Adipose tissue (tissue), 3 donors: ENCODE data around the gene RRM2. TPM values are rescaled to one million over a fixed set of nuclear protein-coding genes. Genes with fewer than 3 reads are reported as not detected.
"Not testable (repeated sequence)": the region's sequence is repeated elsewhere in the genome, so short reads cannot be mapped to it uniquely, and the experiment has no call there.

Experiments used
- H3K27ac ChIP-seq: one replicate; pipeline ENCODE4 v1.5.1; 2013; ENCODE audit warnings: low read depth, low read length
- WGBS, 3 donors: extraction: QIAGEN DNeasy Blood & Tissue Kit; methylation state at CpG; one replicate each; pipeline ENCODE4 v1.1.7; 2013; 5-methylcytosine and 5-hydroxymethylcytosine counted together
- polyA plus RNA-seq, 3 donors: library from polyadenylated mRNA; stranded (reverse); fragments of 200-250 nt; gene quantifications; one replicate each; pipeline ENCODE4 v1.2.3, GENCODE V29; 2013
- donor health status: healthy with polysubstance abuse.
- donor health status: Bipolar disorder and iron deficiency.
- donor health status: healthy.

Gene RRM2
- polyA plus RNA-seq, 3 donors: 0.45 to 4.8 (median 0.83) TPM

DNA sequence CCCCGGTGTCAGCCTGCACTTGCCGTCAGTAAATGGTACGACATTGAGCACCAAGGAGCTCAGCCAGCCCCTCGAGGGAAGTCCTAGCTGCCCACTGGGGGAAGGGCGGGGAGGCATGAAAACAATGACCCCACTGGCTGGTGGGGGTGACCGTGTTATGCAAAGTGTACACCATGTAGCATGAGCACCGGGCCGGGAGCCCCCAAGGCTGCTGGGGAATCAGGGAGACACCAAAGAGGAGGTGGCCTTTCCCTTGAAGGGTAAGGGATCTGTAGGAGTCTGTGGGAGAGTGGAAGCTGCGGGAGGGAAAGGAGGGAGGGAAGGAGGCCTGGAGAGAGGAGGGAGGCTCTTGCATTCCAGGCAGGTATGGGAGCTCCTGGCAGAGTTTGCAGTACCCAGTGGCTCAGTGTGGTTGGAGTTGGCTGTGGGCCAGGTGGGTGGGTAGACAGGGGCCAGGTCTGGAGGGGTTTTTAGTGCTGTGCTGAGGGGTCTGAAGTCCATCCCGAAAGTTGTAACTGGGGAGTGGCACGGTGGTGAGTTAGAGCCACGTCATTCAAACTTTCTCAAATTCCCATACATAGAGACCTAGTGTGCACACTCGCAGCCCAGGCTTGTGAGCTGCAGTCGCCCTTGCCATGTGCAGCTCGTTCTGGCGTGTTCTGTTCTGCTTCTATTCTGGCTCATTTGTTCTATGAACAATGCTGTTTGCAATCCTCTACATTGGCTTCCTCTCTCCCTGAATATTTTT, 22.4 kb downstream of the RRM2 start:
- H3K27ac ChIP-seq: no peak overlapping the region

GRCh38 chr2:10145519-10146357, 23.2 kb downstream of the RRM2 start:
- 78 to 93% (median 88%) methylated on average over 13 of the region's 13 CpGs for WGBS, 3 donors
- H3K27ac ChIP-seq: no peak overlapping the region

More for the DNA sequence above, 22.4 kb downstream of the RRM2 start:
- 89 to 90% (median 89%) methylated on average over 16 of the region's 16 CpGs for WGBS, 3 donors

DNA sequence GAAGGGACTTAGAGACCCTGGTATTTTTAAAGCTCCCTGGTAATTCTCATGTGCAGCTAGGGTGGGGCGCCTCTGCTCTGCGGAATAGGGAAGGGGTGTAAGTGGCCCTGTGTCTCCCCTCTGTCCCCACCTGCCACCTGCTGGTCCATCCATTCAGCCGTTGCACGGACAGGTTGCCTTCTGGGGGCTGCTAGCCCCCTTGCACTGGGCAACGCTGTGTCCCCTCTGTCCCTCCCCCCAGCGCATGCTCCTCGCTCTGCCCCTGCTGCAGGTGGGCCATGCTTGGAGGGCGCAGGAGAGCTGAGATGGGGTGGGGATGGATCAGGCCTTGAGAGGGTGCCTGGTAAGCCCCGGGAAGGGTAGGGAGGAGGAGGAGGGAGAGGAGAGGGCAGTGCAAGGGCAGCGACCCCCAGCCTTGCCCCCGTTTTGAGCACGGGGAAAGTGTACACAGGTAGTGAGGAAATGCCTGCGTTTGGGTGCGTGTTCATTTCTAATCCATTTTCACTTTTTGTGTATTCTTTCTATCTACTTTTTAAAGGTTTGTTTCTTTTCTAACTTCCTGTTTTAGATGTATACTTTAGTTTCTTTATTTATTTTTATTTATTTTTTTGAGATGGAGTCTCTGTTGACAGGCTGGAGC, 23.9 kb downstream of the RRM2 start:
- 88 to 94% (median 89%) methylated on average over 13 to 14 of the region's 14 CpGs for WGBS, 3 donors

DNA sequence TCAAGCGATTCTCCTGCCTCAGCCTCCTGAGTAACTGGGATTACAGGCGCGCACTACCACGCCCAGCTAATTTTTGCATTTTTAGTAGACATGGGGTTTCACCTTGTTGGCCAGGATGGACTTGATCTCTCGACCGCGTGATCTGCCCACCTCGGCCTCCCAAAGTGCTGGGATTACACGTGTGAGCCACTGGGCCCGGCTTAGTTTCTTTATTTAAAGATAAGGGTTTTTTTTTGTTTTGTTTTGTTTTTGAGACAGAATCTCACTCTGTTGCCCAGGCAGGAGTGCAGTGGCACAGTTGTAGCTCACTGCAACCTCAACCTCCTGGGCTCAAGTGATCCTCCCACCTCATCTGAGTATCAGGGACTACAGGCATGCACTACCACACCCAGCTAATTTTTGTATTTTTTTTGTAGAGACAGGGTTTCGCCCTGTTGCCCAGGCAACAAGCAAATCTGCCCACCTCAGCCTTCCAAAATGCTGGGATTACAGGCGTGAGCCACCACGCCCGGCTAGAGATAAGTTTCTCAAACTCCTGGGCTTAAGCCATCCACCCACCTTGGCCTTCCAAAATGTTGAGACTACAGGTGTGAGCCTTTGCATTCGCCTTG, 24.6 kb downstream of the RRM2 start:
- not testable (repeated sequence) for H3K27ac ChIP-seq
- 90 to 94% (median 94%) methylated on average over 15 of the region's 15 CpGs for WGBS, 3 donors

More for the DNA sequence above, 23.9 kb downstream of the RRM2 start:
- no peak overlapping the region for H3K27ac ChIP-seq

DNA sequence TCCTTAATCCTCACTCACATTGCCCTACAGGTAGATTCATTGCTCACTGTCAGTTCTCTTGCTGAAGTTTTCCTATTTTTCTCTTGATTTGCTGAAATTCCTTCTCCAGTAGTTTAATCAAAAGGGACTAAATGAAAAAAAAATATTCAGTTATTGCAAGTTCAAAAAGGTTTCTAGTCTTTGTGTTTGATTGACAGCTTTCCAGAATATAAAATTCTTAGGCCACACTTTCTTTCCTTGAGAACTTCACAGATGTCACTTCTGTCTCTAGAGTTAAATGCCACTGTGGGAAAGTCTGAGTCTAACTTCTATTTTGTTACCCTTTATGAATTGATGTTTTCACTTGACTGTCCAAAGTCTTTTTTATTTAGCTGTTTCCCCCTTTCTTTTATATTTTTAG, 25.7 kb downstream of the RRM2 start:
- H3K27ac ChIP-seq: no peak overlapping the region

GRCh38 chr2:10149635-10150034, 27.1 kb downstream of the RRM2 start:
- H3K27ac ChIP-seq: no peak overlapping the region
- WGBS, 3 donors: 69 to 81% (median 71%) methylated on average over 3 of the region's 3 CpGs

DNA sequence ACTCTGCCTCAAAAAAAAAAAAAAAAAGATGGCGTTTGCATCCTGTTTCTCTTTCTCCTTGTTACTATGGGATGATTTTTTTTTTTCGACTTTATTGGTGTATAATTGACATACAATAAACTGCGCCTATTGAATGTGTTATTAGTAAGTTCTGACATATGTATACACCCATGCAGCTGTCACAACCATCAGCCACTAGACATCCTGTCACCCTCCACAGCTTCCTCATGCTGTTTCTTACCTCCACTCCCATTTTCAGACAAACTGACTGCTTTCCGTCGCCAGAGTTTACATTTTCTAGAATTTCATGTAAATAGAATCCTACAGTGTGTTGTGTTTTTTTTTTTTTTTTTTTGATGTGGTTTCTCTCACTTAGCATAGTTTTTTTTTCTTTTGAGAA, 27.9 kb downstream of the RRM2 start:
- 90 to 94% (median 91%) methylated on average over 5 of the region's 5 CpGs for WGBS, 3 donors
- H3K27ac ChIP-seq: no peak overlapping the region

DNA sequence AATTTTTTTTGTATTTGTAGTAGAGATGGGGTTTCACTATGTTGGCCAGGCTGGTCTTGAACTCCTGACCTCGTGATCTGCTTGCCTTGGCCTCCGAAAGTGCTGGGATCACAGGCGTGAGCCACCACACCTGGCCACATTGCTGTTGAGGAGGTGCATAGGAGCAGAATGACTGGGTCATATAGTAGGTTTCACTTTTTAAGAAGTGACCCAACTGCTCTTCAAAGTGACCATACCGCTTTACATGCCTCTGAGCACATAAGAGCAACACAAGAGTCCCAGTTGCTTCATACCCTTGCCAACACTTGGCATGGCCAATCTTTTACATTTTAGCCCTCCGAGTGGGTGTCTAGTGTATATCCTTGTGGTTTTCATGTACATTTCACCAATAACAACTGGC, 28.9 kb downstream of the RRM2 start:
- no peak overlapping the region for H3K27ac ChIP-seq
- 96 to 98% (median 97%) methylated on average over 5 of the region's 5 CpGs for WGBS, 3 donors

DNA sequence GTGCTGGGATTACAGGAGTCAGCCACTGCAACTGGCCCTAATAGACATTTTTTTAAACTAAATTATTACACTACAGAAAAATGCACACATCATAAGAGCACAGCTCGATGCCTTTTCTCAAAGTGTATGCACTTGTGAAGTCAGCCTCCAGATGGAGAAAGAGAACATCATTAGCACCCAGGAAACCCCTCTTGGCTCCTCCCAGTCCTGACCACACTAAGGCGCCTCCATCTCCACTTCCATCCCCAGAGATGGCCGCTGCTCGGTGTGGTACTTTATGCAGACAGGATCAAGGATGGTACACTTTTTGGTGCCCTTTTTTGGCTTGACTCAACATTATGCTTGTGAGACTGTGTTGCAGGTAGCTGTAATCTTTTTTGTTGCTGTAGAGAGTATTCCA, 34.8 kb downstream of the RRM2 start:
- no peak overlapping the region for H3K27ac ChIP-seq
- WGBS, 3 donors: 92 to 97% (median 95%) methylated on average over 4 of the region's 4 CpGs

GRCh38 chr2:10158681-10159080, 36.1 kb downstream of the RRM2 start:
- H3K27ac ChIP-seq: no peak overlapping the region
- 96 to 98% (median 97%) methylated on average over 11 of the region's 11 CpGs for WGBS, 3 donors

GRCh38 chr2:10159086-10159485, 36.5 kb downstream of the RRM2 start:
- no peak overlapping the region for H3K27ac ChIP-seq
- WGBS, 3 donors: 86 to 94% (median 88%) methylated on average over 6 of the region's 6 CpGs

DNA sequence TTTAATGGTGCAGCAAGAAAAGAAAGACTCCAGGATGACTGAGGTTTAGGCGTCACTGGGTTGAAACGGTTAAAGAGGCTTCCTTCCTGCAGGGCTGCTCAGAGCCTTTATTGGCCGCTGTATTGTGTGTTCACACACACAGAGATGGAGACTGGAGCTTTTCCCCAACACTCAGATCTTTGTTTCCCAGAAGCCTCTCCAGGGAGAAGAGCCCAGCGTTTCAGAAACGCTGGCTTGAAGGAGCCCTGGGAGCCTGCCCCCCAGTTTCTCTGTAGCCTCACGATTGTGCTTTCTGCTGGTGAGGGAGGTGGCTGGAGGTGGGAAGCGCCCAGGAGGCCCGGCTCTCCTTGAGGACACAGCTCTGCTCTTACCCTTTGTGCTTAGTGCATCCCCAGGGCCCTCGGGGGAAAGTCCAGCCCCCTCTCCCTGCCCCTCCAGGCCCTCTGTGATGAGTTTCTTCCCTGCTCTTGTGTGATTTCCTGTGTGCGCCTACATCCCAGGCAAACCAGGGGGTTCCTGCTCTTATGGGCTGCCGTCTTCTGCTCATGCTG, 37.1 kb downstream of the RRM2 start:
- 52 to 79% (median 65%) methylated on average over 11 of the region's 11 CpGs for WGBS, 3 donors
- no peak overlapping the region for H3K27ac ChIP-seq

- 90 to 94% (median 92%) methylated on average over 12 to 13 of the region's 13 CpGs for WGBS, 3 donors
- H3K27ac ChIP-seq: no peak overlapping the region
Measured at GRCh38 chr2:10160203-10160955, 37.8 kb downstream of the RRM2 start.

DNA sequence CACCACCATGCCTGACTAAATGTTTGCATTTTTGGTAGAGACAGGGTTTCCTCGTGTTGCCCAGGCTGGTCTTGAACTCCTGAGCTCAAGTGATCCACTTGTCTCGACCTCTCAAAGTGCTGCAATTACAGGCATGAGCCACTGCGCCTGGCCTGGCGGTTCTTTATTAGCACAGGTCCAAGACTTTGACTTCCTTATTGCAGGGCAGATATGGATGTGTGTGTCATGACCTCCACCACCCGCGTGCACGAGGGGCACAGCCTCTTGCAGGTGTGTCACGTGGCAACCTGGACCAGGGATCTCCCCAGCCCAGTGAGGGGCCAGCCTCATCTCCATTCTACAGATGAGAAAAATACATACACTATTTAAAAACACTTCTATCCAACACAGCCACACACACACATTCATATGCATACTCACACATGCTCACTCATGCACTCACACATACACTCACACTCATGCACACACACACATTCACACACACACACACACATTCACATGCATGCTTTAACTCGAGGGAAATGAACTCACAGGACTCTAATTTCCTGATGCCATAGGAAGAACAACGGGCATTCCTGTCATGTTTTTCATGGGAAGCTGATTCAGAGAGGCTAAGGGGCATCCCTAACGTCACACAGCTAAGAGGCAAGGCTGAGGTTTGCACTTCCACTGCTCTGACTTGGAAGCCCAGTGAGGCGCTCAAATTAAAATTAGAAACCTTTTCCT, 38.8 kb downstream of the RRM2 start:
- 81 to 89% (median 87%) methylated on average over 12 of the region's 12 CpGs for WGBS, 3 donors
- H3K27ac ChIP-seq: no peak overlapping the region

- H3K27ac ChIP-seq: no peak overlapping the region
- 79 to 87% (median 86%) methylated on average over 22 of the region's 22 CpGs for WGBS, 3 donors
Measured at GRCh38 chr2:10161961-10162441, 39.5 kb downstream of the RRM2 start.

GRCh38 chr2:10162586-10163497, 40.3 kb downstream of the RRM2 start:
- no peak overlapping the region for H3K27ac ChIP-seq
- WGBS, 3 donors: 73 to 82% (median 82%) methylated on average over 16 to 18 of the region's 18 CpGs
